Measurements from ENCODE around the gene WIPI1.

- no peak for TF ChIP-seq YY1 (IDR thresholded peaks at IDR 0.05; ENCODE audit: insufficient read depth, insufficient read length)
- TF ChIP-seq ZNF274 (IDR thresholded peaks at IDR 0.05; ENCODE audit: low read depth, low read length) = no peak
Measured at GRCh38 chr17:68497885-68498319, 40.6 kb upstream of the WIPI1 start.
